CD4-positive, alpha-beta memory T cell (primary cell): Measurements from ENCODE around the gene R3HDML. TPM values are rescaled to one million over a fixed set of nuclear protein-coding genes. Genes with fewer than 3 reads are reported as not detected.

Source experiments
- CTCF ChIA-PET: fragments of 350-600 bp; sonication (Branson Sonifier 250); formaldehyde crosslinking; loops from one replicate; lab custom pipeline; 2021; ENCODE audit warnings: inconsistent platforms; ENCODE audit not compliant: partially characterized antibody; lab: Charles Lee
- POLR2A ChIA-PET: fragments of 350-600 bp; sonication (Branson Sonifier 250); formaldehyde crosslinking; loops from one replicate; lab custom pipeline; 2021; ENCODE audit not compliant: partially characterized antibody; lab: Charles Lee
- DNase-seq, 5 donors: peaks; one replicate each; pipeline versions ENCODE4 v3.0.0 to v3.0.0-alpha.2; 2020 to 2022; ENCODE audit warnings: mixed read lengths in 1 of 5
- H3K27ac ChIP-seq: one replicate; pipeline ENCODE4 v1.7.0; 2013; ENCODE audit warnings: low read depth, low read length
- H3K27me3 ChIP-seq: 2 replicates; pipeline ENCODE4 v1.7.0; 2013; ENCODE audit warnings: mild to moderate bottlenecking, low read length, moderate library complexity; ENCODE audit not compliant: insufficient read depth
- H3K36me3 ChIP-seq: 2 replicates; pipeline ENCODE4 v1.7.0; 2013; ENCODE audit warnings: mild to moderate bottlenecking, low read length, moderate library complexity; ENCODE audit not compliant: insufficient read depth
- H3K4me1 ChIP-seq: 2 replicates; pipeline ENCODE4 v1.7.0; 2013; ENCODE audit warnings: mild to moderate bottlenecking, low read length, moderate library complexity; ENCODE audit not compliant: insufficient read depth
- H3K4me3 ChIP-seq, 2 donors: one replicate each; pipeline ENCODE4 v1.7.0; 2013; ENCODE audit warnings: low read length in 2 of 2, mild to moderate bottlenecking in 1 of 2
- H3K9me3 ChIP-seq, 2 donors: one replicate each; pipeline ENCODE4 v1.7.0; 2013; ENCODE audit warnings: low read length in 2 of 2, control low read depth in 1 of 2; ENCODE audit not compliant: control insufficient read depth in 1 of 2
- H3K27ac Mint-ChIP-seq, 7 donors: one replicate each; pipeline ENCODE4 v1.8.0; 2020 to 2021; ENCODE audit warnings: mixed read lengths in 7 of 7, mild to moderate bottlenecking in 6 of 7, inconsistent platforms in 3 of 7, moderate library complexity in 3 of 7
- H3K27me3 Mint-ChIP-seq, 2 donors: one replicate each; pipeline ENCODE4 v1.8.0; 2020 to 2021; ENCODE audit warnings: mixed read lengths in 2 of 2
- H3K36me3 Mint-ChIP-seq, 2 donors: one replicate each; pipeline ENCODE4 v1.8.0; 2020 to 2021; ENCODE audit warnings: mixed read lengths in 2 of 2, inconsistent platforms in 1 of 2, mild to moderate bottlenecking in 1 of 2
- H3K4me1 Mint-ChIP-seq, 4 donors: one replicate each; pipeline ENCODE4 v1.8.0; 2020 to 2021; ENCODE audit warnings: mixed read lengths in 4 of 4, mild to moderate bottlenecking in 1 of 4
- H3K4me3 Mint-ChIP-seq, 8 donors: one replicate each; pipeline ENCODE4 v1.8.0; 2020 to 2021; ENCODE audit warnings: mixed read lengths in 8 of 8, mild to moderate bottlenecking in 7 of 8, moderate library complexity in 6 of 8, inconsistent platforms in 3 of 8
- H3K9me3 Mint-ChIP-seq, 8 donors: one replicate each; pipeline ENCODE4 v1.8.0; 2020 to 2021; ENCODE audit warnings: mixed read lengths in 8 of 8, mild to moderate bottlenecking in 5 of 8, inconsistent platforms in 3 of 8, moderate library complexity in 1 of 8
- intact Hi-C: fragments of 100-400 bp; cut with micrococcal nuclease; formaldehyde crosslinking; loops from one replicate; pipeline ENCODE4 v1.15.1; 2023
- polyA plus RNA-seq, 2 donors: library from polyadenylated mRNA; unstranded; fragments of 300-500 nt; fragmentation: Illumina TruSeq; gene quantifications; one replicate each; pipeline ENCODE4 v1.2.3, GENCODE V29; 2021
- total RNA-seq, 2 experiments: library from RNA; stranded (reverse); gene quantifications; one replicate each; pipeline ENCODE4 v1.2.3, GENCODE V29; 2021

The R3HDML gene
- total and polyA plus RNA-seq, 4 experiments from 2014 or later = not detected

DNA sequence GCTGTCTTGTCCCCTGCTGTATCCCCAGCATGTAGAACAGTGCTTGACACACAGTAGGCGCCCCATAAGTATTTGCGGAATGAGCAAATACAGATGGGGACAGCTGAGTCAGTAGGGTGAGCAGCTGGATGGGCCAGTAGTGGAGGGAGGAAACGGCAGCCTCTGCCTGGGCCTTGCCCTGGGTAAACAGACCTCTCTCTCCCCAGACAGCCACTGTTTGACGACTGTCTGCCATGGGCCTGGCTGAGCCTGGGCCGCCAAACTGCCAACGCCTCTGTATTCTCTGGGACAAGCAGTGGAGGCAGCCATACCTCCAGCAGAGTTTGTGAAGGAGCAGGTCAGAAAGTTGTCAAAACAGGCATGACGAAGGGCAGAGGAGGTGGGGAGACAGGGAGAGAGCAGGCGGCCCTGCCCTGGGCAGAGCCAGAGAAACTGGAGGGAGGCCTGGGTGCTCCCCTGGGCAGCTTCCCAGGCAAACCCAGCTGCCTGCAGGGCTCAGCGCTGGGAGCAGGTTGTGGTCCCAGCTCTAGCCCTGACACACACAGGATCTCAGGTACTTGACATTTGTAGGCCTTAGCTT is 33.9 kb downstream of the R3HDML start:
- H3K27ac ChIP-seq = no peak overlapping the region
- H3K9me3 ChIP-seq = no peaks in the 10 kb centered on the region
- no peaks in the 10 kb centered on the region for H3K4me1 ChIP-seq
- peaks cover 3 to 10% of the 10 kb centered on the region in 2 donors for H3K27me3 Mint-ChIP-seq
- H3K4me3 ChIP-seq = no peak overlapping the region
- no peak for DNase-seq
- H3K36me3 Mint-ChIP-seq = no peaks in the 10 kb centered on the region
- H3K27ac Mint-ChIP-seq = no peak overlapping the region
- no peaks in the 10 kb centered on the region for H3K27me3 ChIP-seq
- H3K4me1 Mint-ChIP-seq = no peaks in the 10 kb centered on the region
- no peaks in the 10 kb centered on the region for H3K36me3 ChIP-seq
- CTCF ChIA-PET = interaction anchor here (1.7 kb wide), 1 partner anchor 14 kb away, joined by 5 read pairs; no protein-coding TSS in a partner anchor
- POLR2A ChIA-PET = no interaction called here
- intact Hi-C loops = no loop called here
- H3K9me3 Mint-ChIP-seq = peaks cover 0 to 2% (median 0%) of the 10 kb centered on the region in 8 donors
- no peak overlapping the region for H3K4me3 Mint-ChIP-seq

DNA sequence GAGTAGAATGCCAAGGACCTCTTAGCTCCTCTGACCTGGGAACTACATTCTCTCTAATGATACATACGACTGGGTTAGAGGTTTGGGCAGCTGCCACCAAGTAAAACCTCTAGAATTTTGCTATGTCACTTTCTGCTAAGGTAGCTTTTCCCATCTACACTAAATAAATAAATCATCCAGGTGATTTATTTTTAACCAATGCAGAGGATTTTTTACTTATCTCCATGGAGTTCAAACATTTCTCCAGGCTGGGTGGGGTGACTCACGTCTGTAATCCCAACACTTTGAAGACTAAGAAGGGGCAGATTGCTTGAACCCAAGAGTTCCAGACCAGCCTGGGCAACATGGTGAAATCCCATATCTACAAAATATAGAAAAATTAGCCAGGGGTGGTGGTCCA is 45.8 kb downstream of the R3HDML start:
- ChIA-PET POLR2A (no interaction called here), CTCF (interaction anchor here (0.7 to 7.1 kb wide), 6 partner anchors 58 to 316 kb away, joined by 3 to 95 read pairs (median 4); partner anchors contain the start of gene FITM2)
- Mint-ChIP-seq H3K27me3 (peaks cover 5 to 9% of the 10 kb centered on the region in 2 donors), H3K27ac (no peak overlapping the region), H3K36me3 (no peaks in the 10 kb centered on the region), H3K4me1 (peaks cover 0 to 4% (median 1%) of the 10 kb centered on the region in 4 donors), H3K9me3 (no peaks in the 10 kb centered on the region), H3K4me3 (no peak overlapping the region)
- intact Hi-C loops = loop anchor here (5.0 kb wide), 1 partner anchor 70 kb away; the partner anchor contains the start of gene FITM2
- H3K27ac ChIP-seq = no peak overlapping the region
- no peaks in the 10 kb centered on the region for H3K27me3 ChIP-seq
- H3K9me3 ChIP-seq = no peaks in the 10 kb centered on the region
- H3K36me3 ChIP-seq = no peaks in the 10 kb centered on the region
- DNase-seq = no peak
- no peak overlapping the region for H3K4me3 ChIP-seq
- H3K4me1 ChIP-seq = no peaks in the 10 kb centered on the region

DNA sequence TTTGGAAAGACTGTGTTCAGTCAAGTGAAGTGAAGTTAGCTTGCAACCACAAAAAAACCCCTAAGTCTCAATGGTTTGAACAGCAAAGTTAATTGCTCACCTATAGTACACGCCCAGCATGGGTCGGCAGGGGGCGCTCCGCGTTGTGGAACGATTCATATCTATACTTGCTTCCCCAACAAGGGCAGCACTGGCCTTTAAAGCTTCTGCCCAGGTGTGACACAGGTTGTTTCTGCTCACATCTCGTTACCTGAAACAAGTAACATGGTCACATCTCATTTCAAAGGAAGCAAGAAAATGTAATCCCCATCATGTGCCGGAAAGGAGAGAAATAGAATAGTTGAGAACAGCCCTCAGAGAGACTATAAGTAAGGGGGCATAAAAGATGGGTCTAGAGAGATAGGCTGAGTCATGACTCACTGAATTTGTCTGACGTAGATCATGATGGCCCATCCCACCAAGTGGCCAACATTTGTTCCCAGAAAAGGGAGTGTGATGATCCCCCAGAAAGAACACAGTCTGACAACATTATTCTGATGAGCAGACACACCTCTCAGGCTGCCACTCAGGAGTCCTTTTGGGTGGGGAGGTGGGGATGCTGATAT is 47.7 kb downstream of the R3HDML start:
- Mint-ChIP-seq H3K4me1 (peaks cover 2 to 11% (median 6%) of the 10 kb centered on the region in 4 donors), H3K4me3 (no peak overlapping the region)
- no peaks in the 10 kb centered on the region for H3K36me3 ChIP-seq

DNA sequence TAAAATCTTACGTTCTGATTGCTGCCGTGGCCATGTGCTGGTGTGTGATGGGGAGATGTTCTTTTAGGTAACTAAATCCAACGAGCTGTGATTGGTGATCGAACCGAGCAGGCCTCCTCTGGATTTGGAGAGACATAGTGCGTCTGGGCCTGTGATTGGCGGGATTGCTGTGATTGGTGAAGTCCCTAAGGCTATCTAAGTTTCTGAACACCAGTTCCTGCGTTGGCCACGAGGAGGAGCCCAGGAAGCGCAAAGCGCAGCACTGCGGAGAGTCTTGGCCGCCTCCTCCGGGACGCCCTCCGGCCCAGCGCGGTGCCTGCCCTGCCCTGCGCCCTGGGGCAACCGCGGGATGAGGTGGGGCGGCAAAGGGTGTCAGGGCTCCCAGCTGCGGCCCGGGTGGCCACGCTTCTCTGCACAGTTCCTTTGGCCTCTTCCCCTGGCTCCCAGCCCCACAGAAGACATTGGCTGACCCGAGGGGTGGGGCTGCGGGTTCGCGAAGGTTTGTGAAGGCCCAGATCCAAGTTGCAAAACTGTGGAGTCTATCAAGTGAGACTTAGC is 51.7 kb downstream of the R3HDML start:
- intact Hi-C loops = loop anchor here (1.0 to 5.0 kb wide), 5 partner anchors 74 to 479 kb away; partner anchors contain the start of gene SERINC3
- H3K4me1 ChIP-seq = no peaks in the 10 kb centered on the region
- CTCF ChIA-PET = interaction anchor here (0.9 to 3.0 kb wide), 6 partner anchors 170 to 226 kb away, joined by 3 to 26 read pairs (median 3); no protein-coding TSS in a partner anchor
- H3K4me1 Mint-ChIP-seq = peaks cover 2 to 11% (median 6%) of the 10 kb centered on the region in 4 donors
- no peaks in the 10 kb centered on the region for H3K27me3 ChIP-seq
- H3K4me3 Mint-ChIP-seq = no peak overlapping the region
- no peak overlapping the region for H3K27ac ChIP-seq
- H3K27ac Mint-ChIP-seq = no peak overlapping the region
- H3K4me3 ChIP-seq = no peak overlapping the region
- H3K9me3 ChIP-seq = no peaks in the 10 kb centered on the region
- H3K36me3 Mint-ChIP-seq = no peaks in the 10 kb centered on the region
- POLR2A ChIA-PET = no interaction called here
- H3K27me3 Mint-ChIP-seq = peaks cover 8 to 17% of the 10 kb centered on the region in 2 donors
- no peaks in the 10 kb centered on the region for H3K36me3 ChIP-seq
- peak; percentile 41 to 69 (median 46) for DNase-seq
- H3K9me3 Mint-ChIP-seq = no peaks in the 10 kb centered on the region

More for the DNA sequence above, 47.7 kb downstream of the R3HDML start:
- Histone ChIP-seq H3K27me3 (no peaks in the 10 kb centered on the region), H3K27ac (no peak overlapping the region), H3K4me1 (no peaks in the 10 kb centered on the region), H3K9me3 (no peaks in the 10 kb centered on the region), H3K4me3 (no peak overlapping the region)
- H3K27ac Mint-ChIP-seq = peak overlapping the region in 1 of 7 donors; percentile 50
- ChIA-PET POLR2A (no interaction called here), CTCF (interaction anchor here (0.6 to 7.1 kb wide), 20 partner anchors 9 to 484 kb away, joined by 3 to 95 read pairs (median 4); partner anchors contain the start of genes ADA and FITM2)
- intact Hi-C loops = loop anchor here (1.0 to 5.0 kb wide), 7 partner anchors 72 to 483 kb away; partner anchors contain the start of genes FITM2 and SERINC3
- H3K9me3 Mint-ChIP-seq = no peaks in the 10 kb centered on the region
- no peaks in the 10 kb centered on the region for H3K36me3 Mint-ChIP-seq
- H3K27me3 Mint-ChIP-seq = peaks cover 8 to 15% of the 10 kb centered on the region in 2 donors
- DNase-seq = peak; percentile 64 to 70 (median 67)

DNA sequence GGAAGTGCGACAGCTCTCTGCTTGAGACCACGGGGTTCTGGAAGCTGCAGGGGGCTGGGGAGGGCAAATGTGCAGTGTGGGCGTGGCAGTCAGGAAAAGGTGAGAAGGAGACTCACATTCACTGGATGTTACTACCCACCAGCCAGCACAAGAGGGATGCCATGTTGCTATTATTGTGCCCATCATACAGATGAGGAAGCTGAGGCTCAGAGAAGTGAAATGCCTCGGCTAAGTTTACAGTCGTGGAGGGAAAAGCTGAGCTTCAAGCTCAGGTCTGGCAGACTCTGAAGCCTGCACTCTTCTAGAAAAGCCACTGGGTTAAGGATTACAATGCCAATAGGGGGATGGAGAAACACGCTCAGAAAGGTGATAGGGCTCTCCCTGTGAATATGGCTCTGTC is 53.0 kb downstream of the R3HDML start:
- intact Hi-C loops = loop anchor here (5.0 kb wide), 3 partner anchors 72 to 273 kb away; partner anchors contain the start of gene SERINC3
- POLR2A ChIA-PET = no interaction called here
- CTCF ChIA-PET = interaction anchor here (1.4 to 3.0 kb wide), 2 partner anchors 10 to 220 kb away, joined by 6 to 26 read pairs; no protein-coding TSS in a partner anchor
- no peak for DNase-seq
- no peak overlapping the region for H3K27ac ChIP-seq
- peaks cover 6 to 15% of the 10 kb centered on the region in 2 donors for H3K27me3 Mint-ChIP-seq
- peaks cover 2 to 7% (median 5%) of the 10 kb centered on the region in 4 donors for H3K4me1 Mint-ChIP-seq
- no peaks in the 10 kb centered on the region for H3K9me3 ChIP-seq
- no peaks in the 10 kb centered on the region for H3K36me3 ChIP-seq
- no peaks in the 10 kb centered on the region for H3K9me3 Mint-ChIP-seq
- no peaks in the 10 kb centered on the region for H3K4me1 ChIP-seq
- no peaks in the 10 kb centered on the region for H3K36me3 Mint-ChIP-seq
- H3K27me3 ChIP-seq = no peaks in the 10 kb centered on the region
- no peak overlapping the region for H3K4me3 Mint-ChIP-seq
- H3K4me3 ChIP-seq = no peak overlapping the region
- H3K27ac Mint-ChIP-seq = no peak overlapping the region

DNA sequence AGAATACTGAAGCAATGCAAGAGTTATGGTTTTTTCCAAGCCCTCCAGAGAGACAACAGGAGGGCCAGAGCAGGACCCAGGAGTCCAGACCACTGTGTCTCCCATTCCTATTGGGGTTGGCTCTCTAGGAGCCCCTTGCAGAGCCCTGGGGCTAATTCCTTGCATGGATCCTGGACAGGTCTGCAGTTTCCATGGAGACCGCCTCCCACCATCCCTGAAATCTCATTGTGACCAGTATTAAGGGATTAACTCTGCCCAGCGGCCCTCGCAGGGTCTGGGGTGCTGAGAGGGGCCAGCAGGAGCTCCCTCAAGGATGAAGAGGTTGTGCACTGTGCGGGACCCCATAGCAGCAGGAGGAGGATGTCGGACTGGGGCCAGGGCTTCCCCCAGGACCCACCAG is 53.4 kb downstream of the R3HDML start:
- no peak overlapping the region for H3K4me3 Mint-ChIP-seq
- DNase-seq = no peak
- ChIA-PET CTCF (interaction anchor here (1.4 to 3.0 kb wide), 2 partner anchors 9 to 219 kb away, joined by 6 to 26 read pairs; no protein-coding TSS in a partner anchor), POLR2A (no interaction called here)
- no peaks in the 10 kb centered on the region for H3K36me3 Mint-ChIP-seq
- no peaks in the 10 kb centered on the region for H3K4me1 ChIP-seq
- H3K4me3 ChIP-seq = no peak overlapping the region
- no peak overlapping the region for H3K27ac ChIP-seq
- no peaks in the 10 kb centered on the region for H3K36me3 ChIP-seq
- H3K4me1 Mint-ChIP-seq = peaks cover 2 to 7% (median 5%) of the 10 kb centered on the region in 4 donors
- no peak overlapping the region for H3K27ac Mint-ChIP-seq
- no peaks in the 10 kb centered on the region for H3K9me3 ChIP-seq
- intact Hi-C loops = no loop called here
- H3K27me3 Mint-ChIP-seq = peaks cover 6 to 15% of the 10 kb centered on the region in 2 donors
- no peaks in the 10 kb centered on the region for H3K9me3 Mint-ChIP-seq
- no peaks in the 10 kb centered on the region for H3K27me3 ChIP-seq
